GM23248 (cell line): ENCODE results near the gene NOL7.

Experiments
- EZH2 ChIP-seq: fragments of 200-600 bp; sonication (generic); IDR thresholded peaks from 2 replicates; pipeline ENCODE4 v1.6.1; 2018; ENCODE audit warnings: antibody characterized with exemption, mild to moderate bottlenecking; ENCODE audit not compliant: insufficient read depth, poor library complexity, severe bottlenecking
- EZH2phosphoT487 ChIP-seq: fragments of 200-600 bp; sonication (generic); IDR thresholded peaks from 2 replicates; pipeline ENCODE4 v1.6.1; 2018; ENCODE audit warnings: antibody characterized with exemption, moderate library complexity, mild to moderate bottlenecking, low read depth; ENCODE audit not compliant: insufficient read depth

- TF ChIP-seq EZH2 (no peak), EZH2phosphoT487 (no peak)
Observed at GRCh38 chr6:13649393-13649792, 34.3 kb downstream of the NOL7 start.
